Measurements from ENCODE around the gene ABCC1. TPM values are rescaled to one million over a fixed set of nuclear protein-coding genes. Genes with fewer than 3 reads are reported as not detected.
"Not testable (repeated sequence)": the region's sequence is repeated elsewhere in the genome, so short reads cannot be mapped to it uniquely, and the experiment has no call there.

The ABCC1 gene
- total and polyA plus RNA-seq, 3 donors from 2014 or later = 54.7 to 90.6 (median 88.0) TPM

DNA sequence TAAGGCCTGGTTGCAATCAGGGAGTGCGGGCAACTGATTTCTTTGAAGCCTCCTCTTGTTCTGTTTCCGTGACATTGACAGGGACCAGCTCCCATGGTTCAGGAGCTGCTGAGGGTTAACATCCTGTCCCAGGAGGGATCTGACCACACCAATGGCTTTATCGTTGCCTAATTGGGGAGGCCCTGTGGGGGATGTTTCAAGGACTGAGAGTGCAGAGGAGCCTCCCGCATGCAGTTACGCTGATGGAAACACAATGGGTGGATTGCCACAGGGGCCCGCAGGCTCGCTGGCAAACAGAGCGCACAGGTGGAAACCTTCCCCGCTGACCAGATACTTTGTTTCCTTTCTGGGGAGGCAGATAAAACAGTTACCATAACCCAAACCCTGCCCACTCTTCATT, 23.8 kb upstream of the ABCC1 start:
- WGBS, 2 donors = 26 to 49% methylated on average over 9 of the region's 9 CpGs
- no peak overlapping the region for H3K4me3 ChIP-seq

DNA sequence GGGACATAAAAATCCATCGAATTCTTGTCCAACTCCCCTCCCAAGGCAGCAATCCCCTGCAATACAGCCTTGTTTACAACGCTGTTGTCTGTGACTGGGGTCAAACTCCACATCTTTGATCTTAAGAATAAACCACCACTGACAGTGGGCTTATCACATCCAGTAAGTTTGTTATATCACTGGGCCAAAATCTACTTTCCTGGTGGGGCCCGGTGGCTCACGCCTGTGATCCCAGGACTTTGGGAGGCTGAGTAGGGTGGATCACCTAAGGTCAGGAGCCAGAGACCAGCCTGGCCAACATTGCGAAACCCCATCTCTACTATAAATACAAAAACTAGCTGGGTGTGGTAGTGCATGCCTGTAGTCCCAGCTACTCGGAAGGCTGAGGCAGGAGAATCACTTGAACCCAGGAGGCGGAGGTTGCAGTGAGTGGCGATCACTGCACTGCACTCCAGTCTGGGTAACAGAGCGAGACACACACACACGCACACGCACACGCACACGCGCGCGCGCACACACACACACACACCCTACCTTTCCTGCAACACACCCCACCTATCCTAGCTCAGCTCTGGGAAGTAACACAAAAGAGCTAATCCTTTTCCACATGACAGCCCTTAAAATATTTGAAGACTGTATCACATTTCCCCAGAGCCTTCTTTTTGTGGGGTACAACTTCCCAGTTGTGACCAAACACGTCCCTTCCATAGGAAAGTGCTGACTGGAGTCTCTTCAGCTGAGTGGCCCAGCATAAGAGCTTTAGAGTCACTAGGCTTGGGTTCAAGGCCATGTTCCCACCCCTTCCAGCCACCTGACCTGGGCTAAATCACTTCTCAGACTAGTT, 20.9 kb upstream of the ABCC1 start:
- no peaks in the 10 kb centered on the region for H3K9me3 ChIP-seq
- H3K27me3 ChIP-seq = no peaks in the 10 kb centered on the region
- no peak overlapping the region for H3K27ac ChIP-seq
- H3K4me1 ChIP-seq = no peaks in the 10 kb centered on the region
- TF ChIP-seq, protein P1, sequence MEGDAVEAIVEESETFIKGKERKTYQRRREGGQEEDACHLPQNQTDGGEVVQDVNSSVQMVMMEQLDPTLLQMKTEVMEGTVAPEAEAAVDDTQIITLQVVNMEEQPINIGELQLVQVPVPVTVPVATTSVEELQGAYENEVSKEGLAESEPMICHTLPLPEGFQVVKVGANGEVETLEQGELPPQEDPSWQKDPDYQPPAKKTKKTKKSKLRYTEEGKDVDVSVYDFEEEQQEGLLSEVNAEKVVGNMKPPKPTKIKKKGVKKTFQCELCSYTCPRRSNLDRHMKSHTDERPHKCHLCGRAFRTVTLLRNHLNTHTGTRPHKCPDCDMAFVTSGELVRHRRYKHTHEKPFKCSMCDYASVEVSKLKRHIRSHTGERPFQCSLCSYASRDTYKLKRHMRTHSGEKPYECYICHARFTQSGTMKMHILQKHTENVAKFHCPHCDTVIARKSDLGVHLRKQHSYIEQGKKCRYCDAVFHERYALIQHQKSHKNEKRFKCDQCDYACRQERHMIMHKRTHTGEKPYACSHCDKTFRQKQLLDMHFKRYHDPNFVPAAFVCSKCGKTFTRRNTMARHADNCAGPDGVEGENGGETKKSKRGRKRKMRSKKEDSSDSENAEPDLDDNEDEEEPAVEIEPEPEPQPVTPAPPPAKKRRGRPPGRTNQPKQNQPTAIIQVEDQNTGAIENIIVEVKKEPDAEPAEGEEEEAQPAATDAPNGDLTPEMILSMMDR (IDR thresholded peaks at IDR 0.05) = no peak
- TF ChIP-seq POLR2A (IDR thresholded peaks at IDR 0.05) = no peak
- H3K4me3 ChIP-seq = no peak overlapping the region
- intact Hi-C loops (cut with DNase I; ENCODE audit: low total_unique reads) = no loop called here
- no peak for DNase-seq
- 97% methylated on average over 18 of the region's 18 CpGs for WGBS, 2 donors
- H3K36me3 ChIP-seq (ENCODE audit: low read depth, missing control alignments) = no peaks in the 10 kb centered on the region

More for the DNA sequence above, 23.8 kb upstream of the ABCC1 start:
- intact Hi-C loops (cut with DNase I; ENCODE audit: low total_unique reads) = no loop called here
- Histone ChIP-seq H3K27me3 (no peaks in the 10 kb centered on the region), H3K27ac (no peak overlapping the region), H3K9me3 (no peaks in the 10 kb centered on the region), H3K4me1 (no peaks in the 10 kb centered on the region), H3K36me3 (ENCODE audit: low read depth, missing control alignments) (no peaks in the 10 kb centered on the region)
- TF ChIP-seq POLR2A (IDR thresholded peaks at IDR 0.05) = no peak
- TF ChIP-seq, protein P1 (IDR thresholded peaks at IDR 0.05) = no peak
- DNase-seq = peak; percentile 70

DNA sequence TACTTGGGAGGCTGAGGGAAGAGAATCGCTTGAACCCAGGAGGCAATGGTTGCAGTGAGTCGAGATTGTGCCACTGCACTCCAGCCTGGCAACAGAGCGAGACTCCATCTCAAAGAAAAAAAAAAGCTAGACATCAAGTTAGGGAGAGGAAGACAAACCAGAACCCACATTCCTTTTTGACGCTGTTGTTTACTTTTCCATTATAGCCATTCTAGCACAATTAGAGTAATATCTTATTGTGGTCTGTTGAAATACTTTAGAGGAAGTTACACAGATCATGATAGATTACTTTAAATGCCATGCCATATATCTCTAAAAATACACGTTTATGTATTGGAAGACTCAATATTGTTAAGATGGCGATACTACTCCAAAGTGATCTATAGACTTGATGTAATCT, 16.5 kb upstream of the ABCC1 start:
- Histone ChIP-seq H3K4me1 (no peaks in the 10 kb centered on the region), H3K27me3 (no peaks in the 10 kb centered on the region), H3K9me3 (no peaks in the 10 kb centered on the region), H3K27ac (no peak overlapping the region), H3K36me3 (ENCODE audit: low read depth, missing control alignments) (no peaks in the 10 kb centered on the region), H3K4me3 (no peak overlapping the region)
- WGBS, 2 donors = 84 to 87% methylated on average over 6 of the region's 6 CpGs
- no peak for TF ChIP-seq POLR2A (IDR thresholded peaks at IDR 0.05)
- TF ChIP-seq, protein P1 (IDR thresholded peaks at IDR 0.05) = no peak
- no peak for DNase-seq
- intact Hi-C loops (cut with DNase I; ENCODE audit: low total_unique reads) = no loop called here

DNA sequence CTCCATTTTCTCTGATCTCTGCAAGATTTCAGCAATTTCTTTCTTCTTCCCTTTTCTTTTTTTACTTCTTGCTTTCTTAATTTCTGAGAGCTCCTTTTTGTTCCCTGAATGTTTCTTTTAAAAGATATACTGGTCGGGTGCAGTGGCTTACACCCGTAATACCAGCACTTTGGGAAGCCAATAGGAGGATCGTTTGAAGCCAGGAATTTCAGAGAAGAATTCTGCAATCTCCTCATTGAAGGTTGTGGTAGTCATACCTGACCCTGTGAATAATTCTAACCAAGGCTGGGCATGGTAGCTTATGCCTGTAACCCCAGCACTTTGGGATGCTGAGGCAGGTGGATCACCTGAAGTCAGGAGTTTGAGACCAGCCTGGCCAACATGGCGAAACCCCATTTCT, 15.6 kb upstream of the ABCC1 start:
- no peak for DNase-seq
- no peaks in the 10 kb centered on the region for H3K27me3 ChIP-seq
- intact Hi-C loops (cut with DNase I; ENCODE audit: low total_unique reads) = no loop called here
- no peak overlapping the region for H3K27ac ChIP-seq
- no peaks in the 10 kb centered on the region for H3K36me3 ChIP-seq (ENCODE audit: low read depth, missing control alignments)
- H3K4me1 ChIP-seq = no peaks in the 10 kb centered on the region
- WGBS, 2 donors = 81 to 93% methylated on average over 4 of the region's 4 CpGs
- no peak overlapping the region for H3K4me3 ChIP-seq
- H3K9me3 ChIP-seq = no peaks in the 10 kb centered on the region
- TF ChIP-seq POLR2A (IDR thresholded peaks at IDR 0.05) = no peak
- TF ChIP-seq, protein P1 (IDR thresholded peaks at IDR 0.05) = no peak

DNA sequence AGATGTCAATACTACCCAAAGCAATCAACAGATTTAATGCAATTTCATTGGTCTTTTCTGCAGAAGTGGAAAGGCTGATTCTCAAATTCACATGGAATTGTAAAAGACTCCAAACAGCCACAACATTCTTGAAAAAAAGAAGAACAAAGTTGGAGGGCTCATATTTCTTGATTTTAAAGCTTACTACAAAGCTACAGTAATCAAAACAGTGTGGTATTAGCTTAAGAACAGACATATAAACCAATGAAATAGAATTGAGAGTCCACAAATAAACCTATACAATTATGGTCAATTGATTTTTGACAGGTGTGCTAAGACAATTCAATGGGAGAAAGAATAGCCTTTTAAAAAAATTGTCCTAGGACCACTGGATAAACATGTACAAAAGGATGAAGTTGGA, 14.4 kb upstream of the ABCC1 start:
- no peak for DNase-seq
- TF ChIP-seq POLR2A (IDR thresholded peaks at IDR 0.05) = no peak
- TF ChIP-seq, protein P1 (IDR thresholded peaks at IDR 0.05) = no peak
- H3K4me1 ChIP-seq = no peaks in the 10 kb centered on the region
- no peaks in the 10 kb centered on the region for H3K27me3 ChIP-seq
- no peaks in the 10 kb centered on the region for H3K9me3 ChIP-seq
- intact Hi-C loops (cut with DNase I; ENCODE audit: low total_unique reads) = no loop called here
- H3K36me3 ChIP-seq (ENCODE audit: low read depth, missing control alignments) = no peaks in the 10 kb centered on the region
- no peak overlapping the region for H3K27ac ChIP-seq
- H3K4me3 ChIP-seq = no peak overlapping the region

DNA sequence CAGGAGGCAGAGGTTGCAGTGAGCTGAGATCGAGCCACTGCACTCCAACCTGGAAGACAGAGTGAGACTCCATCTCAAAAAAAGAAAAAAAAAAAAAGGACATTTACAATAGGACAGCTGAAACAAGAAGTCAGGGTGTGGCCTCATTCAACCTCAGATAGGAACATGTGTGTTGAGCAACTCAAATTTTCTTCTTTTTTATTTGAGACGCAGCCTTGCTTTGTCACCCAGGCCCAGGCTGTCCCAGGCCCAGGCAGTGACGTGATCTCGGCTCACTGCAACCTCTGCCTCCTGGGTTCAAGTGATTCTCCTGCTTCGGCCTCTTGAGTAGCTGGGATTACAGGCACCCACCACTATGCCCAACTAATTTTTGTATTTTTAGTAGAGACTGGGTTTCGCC, 12.6 kb upstream of the ABCC1 start:
- H3K27me3 ChIP-seq; H3K27ac ChIP-seq; intact Hi-C loops (cut with DNase I; ENCODE audit: low total_unique reads); H3K36me3 ChIP-seq (ENCODE audit: low read depth, missing control alignments); H3K9me3 ChIP-seq; DNase-seq; H3K4me3 ChIP-seq; H3K4me1 ChIP-seq: not testable (repeated sequence)
- 82 to 92% methylated on average over 6 of the region's 6 CpGs for WGBS, 2 donors
